ENCODE measurements around the gene SH2D2A.

DNA sequence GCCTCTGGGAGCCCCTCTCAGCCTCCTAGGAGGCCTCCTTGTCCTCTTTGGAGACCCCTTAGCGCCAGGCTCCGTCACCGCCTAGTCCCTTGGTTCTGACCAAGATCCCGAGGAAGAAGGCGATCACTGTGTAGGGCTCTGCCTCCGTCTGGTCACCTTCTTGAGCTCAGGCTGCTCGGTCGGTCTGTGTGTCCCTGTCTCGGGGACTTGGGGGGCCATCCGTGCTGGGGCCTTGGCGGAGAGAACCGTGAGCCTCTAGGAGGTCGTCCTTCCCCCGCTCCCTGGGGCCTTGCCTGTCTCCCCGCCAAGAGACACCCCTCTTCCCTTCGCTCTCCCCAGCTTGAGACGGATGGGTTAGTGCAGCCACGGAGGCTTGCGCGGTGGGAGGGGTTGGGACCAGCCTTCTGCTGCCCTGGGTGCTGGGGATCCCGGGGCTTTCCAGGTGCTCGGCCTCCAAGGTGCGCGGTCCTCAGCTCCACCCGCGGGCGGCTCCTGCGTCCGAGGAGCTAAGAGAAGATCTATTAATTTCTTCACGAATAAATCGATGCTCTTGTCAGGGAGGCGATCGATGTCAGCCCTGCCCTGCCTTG is 43.0 kb upstream of the SH2D2A start:
- TF ChIP-seq EZH2 (IDR thresholded peaks at IDR 0.05; ENCODE audit: insufficient read depth, poor library complexity, severe bottlenecking) (no peak), EZH2phosphoT487 (IDR thresholded peaks at IDR 0.05; ENCODE audit: insufficient read depth, low read depth) (no peak)
